Gastroesophageal sphincter (tissue), 3 donors: Measurements from ENCODE around the gene TOB2.

ENCODE experiments used
- CTCF ChIP-seq, 4 experiments: fragments of 200-600 bp in 2 of 4; fragments of 450-650 bp in 2 of 4; sonication (generic) in 1 of 4; IDR thresholded peaks; one replicate each; pipeline ENCODE4 v1.5.1; 2017 to 2019; ENCODE audit warnings: antibody characterized with exemption in 4 of 4, mild to moderate bottlenecking in 2 of 4, moderate library complexity in 2 of 4
- POLR2A ChIP-seq, 2 donors: fragments of 450-650 bp; IDR thresholded peaks; one replicate each; pipeline ENCODE4 v1.6.1; 2017; ENCODE audit warnings: antibody characterized with exemption in 2 of 2, mild to moderate bottlenecking in 2 of 2, moderate library complexity in 1 of 2

- TF ChIP-seq POLR2A (IDR thresholded peaks at IDR 0.05) (no peak), CTCF (IDR thresholded peaks at IDR 0.05) (no peak)
Measured at GRCh38 chr22:41410311-41410751, 36.3 kb downstream of the TOB2 start.
